T-helper 17 cell (primary cell): ENCODE results near the gene NT5C3B. TPM values are rescaled to one million over a fixed set of nuclear protein-coding genes. Genes with fewer than 3 reads are reported as not detected.
A peak's percentile ranks its signal among the peaks of the same experiment; 100 is the strongest.
"Not testable (repeated sequence)": the region's sequence is repeated elsewhere in the genome, so short reads cannot be mapped to it uniquely, and the experiment has no call there.

Experiments
- ATAC-seq: fragments of 150-1000 bp; cut with Tn5 transposase; 2 replicates; pipeline ENCODE4 v1.10.0; 2021; ENCODE audit warnings: mild to moderate bottlenecking, moderate library complexity
- DNase-seq, 3 donors: peaks; one replicate each; pipeline versions ENCODE4 v3.0.0 to v3.0.0-alpha.2; 2020 to 2021
- H3K9me3 ChIP-seq: one replicate; pipeline ENCODE4 v1.7.0; 2013; ENCODE audit warnings: low read length, mild to moderate bottlenecking; ENCODE audit not compliant: control insufficient read depth, poor library complexity, severe bottlenecking
- H3K27ac Mint-ChIP-seq: one replicate; pipeline ENCODE4 v1.8.0; 2022; ENCODE audit warnings: mild to moderate bottlenecking, moderate library complexity, mixed read lengths
- H3K27me3 Mint-ChIP-seq: one replicate; pipeline ENCODE4 v1.8.0; 2022; ENCODE audit warnings: mixed read lengths
- H3K36me3 Mint-ChIP-seq: one replicate; pipeline ENCODE4 v1.8.0; 2022; ENCODE audit warnings: low read depth, mixed read lengths
- H3K4me1 Mint-ChIP-seq: one replicate; pipeline ENCODE4 v1.8.0; 2022; ENCODE audit warnings: mild to moderate bottlenecking, mixed read lengths
- H3K4me3 Mint-ChIP-seq: one replicate; pipeline ENCODE4 v1.8.0; 2022; ENCODE audit warnings: mild to moderate bottlenecking, moderate library complexity, mixed read lengths
- total RNA-seq, 4 donors: library from RNA in 2 of 4; stranded (reverse) in 2 of 4; gene quantifications; one replicate each; pipeline ENCODE4 v1.2.3 and lab custom pipeline; 2022 to 2026

The NT5C3B gene
- total RNA-seq, 2 donors from 2014 or later = 23.1 to 28.9 TPM

GRCh38 chr17:41864498-41864835, 28.4 kb upstream of the NT5C3B start:
- Mint-ChIP-seq H3K27me3 (no peaks in the 10 kb centered on the region), H3K36me3 (no peaks in the 10 kb centered on the region), H3K4me1 (peaks cover 24% of the 10 kb centered on the region), H3K4me3 (no peak overlapping the region), H3K27ac (no peak overlapping the region)
- ATAC-seq (no peak), DNase-seq (no peak)
- H3K9me3 ChIP-seq = no peaks in the 10 kb centered on the region

GRCh38 chr17:41863074-41863848, 27.2 kb upstream of the NT5C3B start:
- H3K4me1 Mint-ChIP-seq = peaks cover 22% of the 10 kb centered on the region
- no peaks in the 10 kb centered on the region for H3K27me3 Mint-ChIP-seq
- ATAC-seq = peak; percentile 12
- H3K36me3 Mint-ChIP-seq = no peaks in the 10 kb centered on the region
- no peak overlapping the region for H3K4me3 Mint-ChIP-seq
- no peaks in the 10 kb centered on the region for H3K9me3 ChIP-seq
- DNase-seq = no peak
- no peak overlapping the region for H3K27ac Mint-ChIP-seq

- DNase-seq (no peak), ATAC-seq (no peak)
- H3K9me3 ChIP-seq = no peaks in the 10 kb centered on the region
- Mint-ChIP-seq H3K36me3 (no peaks in the 10 kb centered on the region), H3K27ac (peak overlapping the region; percentile 21), H3K4me1 (peaks cover 23% of the 10 kb centered on the region), H3K27me3 (no peaks in the 10 kb centered on the region), H3K4me3 (peak overlapping the region; percentile 56)
Measured at GRCh38 chr17:41860254-41860931, 24.4 kb upstream of the NT5C3B start.

- peaks cover 13% of the 10 kb centered on the region for H3K4me1 Mint-ChIP-seq
- peak overlapping the region; percentile 14 for H3K27ac Mint-ChIP-seq
- not testable (repeated sequence) for H3K4me3 Mint-ChIP-seq, H3K27me3 Mint-ChIP-seq, H3K9me3 ChIP-seq, H3K36me3 Mint-ChIP-seq, ATAC-seq, DNase-seq
Measured at GRCh38 chr17:41851382-41851781, 15.3 kb upstream of the NT5C3B start.

GRCh38 chr17:41849251-41849990, 13.4 kb upstream of the NT5C3B start:
- ATAC-seq (no peak), DNase-seq (no peak)
- Mint-ChIP-seq H3K27ac (peak overlapping the region; percentile 34), H3K27me3 (no peaks in the 10 kb centered on the region), H3K4me1 (peaks cover 15% of the 10 kb centered on the region), H3K36me3 (no peaks in the 10 kb centered on the region), H3K4me3 (no peak overlapping the region)
- no peaks in the 10 kb centered on the region for H3K9me3 ChIP-seq

- H3K4me1 Mint-ChIP-seq = peaks cover 15% of the 10 kb centered on the region
- ATAC-seq (no peak), DNase-seq (no peak)
- no peaks in the 10 kb centered on the region for H3K36me3 Mint-ChIP-seq
- H3K27ac Mint-ChIP-seq = no peak overlapping the region
- H3K27me3 Mint-ChIP-seq = no peaks in the 10 kb centered on the region
- H3K9me3 ChIP-seq = no peaks in the 10 kb centered on the region
- H3K4me3 Mint-ChIP-seq = no peak overlapping the region
Measured at GRCh38 chr17:41848788-41849187, 12.8 kb upstream of the NT5C3B start.

GRCh38 chr17:41844971-41845370, 8.9 kb upstream of the NT5C3B start:
- H3K27ac Mint-ChIP-seq = no peak overlapping the region

GRCh38 chr17:41840781-41841180, 4.7 kb upstream of the NT5C3B start:
- DNase-seq, H3K27me3 Mint-ChIP-seq: not testable (repeated sequence)

More at GRCh38 chr17:41844971-41845370, 8.9 kb upstream of the NT5C3B start:
- H3K27me3 Mint-ChIP-seq = no peaks in the 10 kb centered on the region
- H3K9me3 ChIP-seq = no peaks in the 10 kb centered on the region
- no peak for ATAC-seq
- no peaks in the 10 kb centered on the region for H3K36me3 Mint-ChIP-seq
- DNase-seq = no peak
- H3K4me3 Mint-ChIP-seq = no peak overlapping the region
- peaks cover 7% of the 10 kb centered on the region for H3K4me1 Mint-ChIP-seq

GRCh38 chr17:41839448-41839847, 3.4 kb upstream of the NT5C3B start:
- H3K36me3 Mint-ChIP-seq, H3K9me3 ChIP-seq, H3K27me3 Mint-ChIP-seq, ATAC-seq, H3K4me3 Mint-ChIP-seq, H3K27ac Mint-ChIP-seq, DNase-seq: not testable (repeated sequence)
- H3K4me1 Mint-ChIP-seq = peaks cover 11% of the 10 kb centered on the region

More at GRCh38 chr17:41840781-41841180, 4.7 kb upstream of the NT5C3B start:
- H3K27ac Mint-ChIP-seq, H3K4me1 Mint-ChIP-seq, H3K9me3 ChIP-seq, ATAC-seq, H3K4me3 Mint-ChIP-seq, H3K36me3 Mint-ChIP-seq: not testable (repeated sequence)

GRCh38 chr17:41837761-41838538, 1.9 kb upstream of the NT5C3B start, which contains the start of gene KLHL10:
KLHL10 (plus strand) TSS chr17:41837825; CDS start chr17:41837933, 108 bp downstream.
- Mint-ChIP-seq H3K27ac (no peak within 1 kb of the TSS), H3K4me3 (peak within 1 kb of the TSS; percentile 89), H3K4me1 (peaks cover 11% of the 10 kb centered on the region), H3K27me3 (no peaks in the 10 kb centered on the region), H3K36me3 (no peaks in the 10 kb centered on the region)
- DNase-seq (no peak), ATAC-seq (no peak)
- H3K9me3 ChIP-seq = no peaks in the 10 kb centered on the region

- H3K27me3 Mint-ChIP-seq = no peaks in the 10 kb centered on the region
- DNase-seq (no peak), ATAC-seq (peak; percentile 7)
- H3K27ac Mint-ChIP-seq = no peak overlapping the region
- no peaks in the 10 kb centered on the region for H3K36me3 Mint-ChIP-seq
- H3K9me3 ChIP-seq = no peaks in the 10 kb centered on the region
- H3K4me1 Mint-ChIP-seq = peaks cover 11% of the 10 kb centered on the region
- H3K4me3 Mint-ChIP-seq = peak overlapping the region; percentile 89
Measured at GRCh38 chr17:41836550-41837196, 641 bp upstream of the NT5C3B start.

- no peaks in the 10 kb centered on the region for H3K27me3 Mint-ChIP-seq
- peak; percentile 27 for ATAC-seq
- H3K27ac Mint-ChIP-seq = peak overlapping the region; percentile 47
- no peaks in the 10 kb centered on the region for H3K9me3 ChIP-seq
- H3K4me3 Mint-ChIP-seq = peak overlapping the region; percentile 89
- no peak for DNase-seq
- peaks cover 11% of the 10 kb centered on the region for H3K4me1 Mint-ChIP-seq
- H3K36me3 Mint-ChIP-seq = no peaks in the 10 kb centered on the region
Measured at GRCh38 chr17:41835214-41835799, 725 bp downstream of the NT5C3B start.
